Stimulated activated CD4-positive, alpha-beta T cell treated with anti-CD3 and anti-CD28 coated beads, Interleukin-12 subunit alpha, Interleukin-12 subunit beta, amount 100 ng/mL, for 4 hours (primary cell): ENCODE measurements around the gene TMEM212.
"Not testable (repeated sequence)": the region's sequence is repeated elsewhere in the genome, so short reads cannot be mapped to it uniquely, and the experiment has no call there.

Source experiments
- DNase-seq: peaks from one replicate; pipeline ENCODE4 v3.0.0-alpha.2; 2020

Gene TMEM212

GRCh38 chr3:171813278-171813896, 29.8 kb upstream of the TMEM212 start:
- no peak for DNase-seq

- DNase-seq = no peak
Measured at GRCh38 chr3:171813897-171814460, 29.2 kb upstream of the TMEM212 start.

- not testable (repeated sequence) for DNase-seq
Measured at GRCh38 chr3:171814662-171815061, 28.5 kb upstream of the TMEM212 start.

- no peak for DNase-seq
Measured at GRCh38 chr3:171815973-171816595, 27.1 kb upstream of the TMEM212 start.

- DNase-seq = no peak
Measured at GRCh38 chr3:171817074-171817800, 25.9 kb upstream of the TMEM212 start.

GRCh38 chr3:171821044-171821443, 22.1 kb upstream of the TMEM212 start:
- DNase-seq = no peak

GRCh38 chr3:171821778-171822358, 21.3 kb upstream of the TMEM212 start:
- DNase-seq = no peak

GRCh38 chr3:171822431-171823106, 20.6 kb upstream of the TMEM212 start:
- no peak for DNase-seq

- DNase-seq = no peak
Measured at GRCh38 chr3:171824116-171824515, 19.0 kb upstream of the TMEM212 start.

GRCh38 chr3:171824824-171825221, 18.3 kb upstream of the TMEM212 start:
- DNase-seq = no peak

GRCh38 chr3:171825222-171825828, 17.8 kb upstream of the TMEM212 start:
- no peak for DNase-seq

GRCh38 chr3:171827385-171827784, 15.8 kb upstream of the TMEM212 start:
- no peak for DNase-seq

GRCh38 chr3:171827836-171828458, 15.2 kb upstream of the TMEM212 start:
- DNase-seq = no peak

GRCh38 chr3:171828902-171829770, 14.0 kb upstream of the TMEM212 start:
- no peak for DNase-seq

GRCh38 chr3:171829841-171830517, 13.2 kb upstream of the TMEM212 start:
- no peak for DNase-seq

- no peak for DNase-seq
Measured at GRCh38 chr3:171830518-171830875, 12.7 kb upstream of the TMEM212 start.

GRCh38 chr3:171831936-171832335, 11.2 kb upstream of the TMEM212 start:
- no peak for DNase-seq

GRCh38 chr3:171832989-171833388, 10.2 kb upstream of the TMEM212 start:
- DNase-seq = no peak

- DNase-seq = no peak
Measured at GRCh38 chr3:171833789-171834460, 9.2 kb upstream of the TMEM212 start.

GRCh38 chr3:171834461-171834801, 8.7 kb upstream of the TMEM212 start:
- no peak for DNase-seq
